ENCODE results near the gene CATSPER4. TPM values are rescaled to one million over a fixed set of nuclear protein-coding genes. Genes with fewer than 3 reads are reported as not detected.
A peak's percentile ranks its signal among the peaks of the same experiment; 100 is the strongest.

CATSPER4 gene
- total RNA-seq, 1 experiment from 2014 or later = 0.35 TPM

- TF ChIP-seq MYBL2 (CRISPR knock-in tag; IDR thresholded peaks at IDR 0.05) (no peak), HMGA2 (CRISPR knock-in tag; IDR thresholded peaks at IDR 0.05) (no peak), AFF4 (CRISPR knock-in tag; IDR thresholded peaks at IDR 0.05; ENCODE audit: borderline replicate concordance) (no peak), NFYB (CRISPR knock-in tag; conservative IDR thresholded peaks at IDR 0.05; ENCODE audit: low read depth) (no peak), KAT7 (CRISPR knock-in tag; IDR thresholded peaks at IDR 0.05; ENCODE audit: borderline replicate concordance) (no peak)
Observed at GRCh38 chr1:26170472-26170821, 20.0 kb upstream of the CATSPER4 start (continued).

GRCh38 chr1:26171084-26172072, 19.0 kb upstream of the CATSPER4 start, which contains the start of gene ZNF593OS:
ZNF593OS (minus strand) TSS chr1:26171832; CDS start chr1:26171661, 171 bp downstream.
- no peak for DNase-seq (ENCODE audit: low spot score)
- H3K9me3 Mint-ChIP-seq = no peaks in the 10 kb centered on the region
- peak within 1 kb of the TSS; percentile 85 for H3K4me3 Mint-ChIP-seq
- H3K27me3 Mint-ChIP-seq (ENCODE audit: low read depth) = peaks cover 3% of the 10 kb centered on the region
- no peak for ATAC-seq
- no peak for TF ChIP-seq ARID4B (CRISPR knock-in tag; IDR thresholded peaks at IDR 0.05; ENCODE audit: borderline replicate concordance)
- peaks cover 19% of the 10 kb centered on the region for H3K4me1 Mint-ChIP-seq
- no peaks in the 10 kb centered on the region for H3K36me3 Mint-ChIP-seq
- POLR2A ChIA-PET = interaction anchor here (0.6 kb wide), 1 partner anchor 16 kb away, joined by 4 read pairs; no protein-coding TSS in a partner anchor
- H3K27ac Mint-ChIP-seq = no peak within 1 kb of the TSS
- CTCF ChIA-PET = interaction anchor here (1.3 to 4.0 kb wide), 4 partner anchors 18 to 108 kb away, joined by 3 to 46 read pairs (median 15); partner anchors contain the start of genes CATSPER4 and CEP85

- CTCF ChIA-PET = no interaction called here
- Mint-ChIP-seq H3K27ac (no peak overlapping the region), H3K36me3 (no peaks in the 10 kb centered on the region), H3K4me3 (no peak overlapping the region), H3K4me1 (peaks cover 19% of the 10 kb centered on the region), H3K9me3 (no peaks in the 10 kb centered on the region), H3K27me3 (ENCODE audit: low read depth) (no peaks in the 10 kb centered on the region)
- POLR2A ChIA-PET = no interaction called here
- ATAC-seq = no peak
- DNase-seq (ENCODE audit: low spot score) = no peak
- TF ChIP-seq ATF3 (CRISPR knock-in tag; conservative IDR thresholded peaks at IDR 0.05) (no peak), ESRRA (CRISPR knock-in tag; IDR thresholded peaks at IDR 0.05; ENCODE audit: borderline replicate concordance) (no peak), ETV6 (CRISPR knock-in tag; IDR thresholded peaks at IDR 0.05) (no peak), AFF4 (CRISPR knock-in tag; IDR thresholded peaks at IDR 0.05; ENCODE audit: borderline replicate concordance) (no peak), ZNF423 (CRISPR knock-in tag; IDR thresholded peaks at IDR 0.05) (no peak), PREB (CRISPR knock-in tag; IDR thresholded peaks at IDR 0.05; ENCODE audit: borderline replicate concordance) (no peak), ZNF416 (CRISPR knock-in tag; IDR thresholded peaks at IDR 0.05) (no peak), ATF2 (CRISPR knock-in tag; IDR thresholded peaks at IDR 0.05; ENCODE audit: borderline replicate concordance, low read depth) (no peak), SMAD4 (CRISPR knock-in tag; IDR thresholded peaks at IDR 0.05) (no peak), GTF2I (CRISPR knock-in tag; conservative IDR thresholded peaks at IDR 0.05) (no peak), ZNF671 (CRISPR knock-in tag; IDR thresholded peaks at IDR 0.05) (no peak)
Observed at GRCh38 chr1:26175346-26175745, 15.1 kb upstream of the CATSPER4 start.
